Body of pancreas (tissue), 4 donors: ENCODE measurements around the gene CELF3. TPM values are rescaled to one million over a fixed set of nuclear protein-coding genes. Genes with fewer than 3 reads are reported as not detected.
"Not testable (repeated sequence)": the region's sequence is repeated elsewhere in the genome, so short reads cannot be mapped to it uniquely, and the experiment has no call there.

Source experiments
- ATAC-seq: fragments of 150-250 bp; one replicate; pipeline ENCODE4 v1.9.1; 2016
- DNase-seq, 4 donors: peaks; one replicate each; pipeline ENCODE4 v3.0.0-alpha.2; 2019
- H3K27ac ChIP-seq, 4 donors: fragments of 200-600 bp; sonication (generic); 1 replicate in 3 of 4; 2 replicates in 1 of 4; pipeline versions ENCODE4 v1.5.1 to v1.6.1; 2016 to 2019; ENCODE audit warnings: mild to moderate bottlenecking in 1 of 4, mixed read lengths in 1 of 4, moderate library complexity in 1 of 4
- H3K27me3 ChIP-seq, 2 donors: fragments of 200-600 bp; sonication (generic); one replicate each; pipeline ENCODE4 v1.6.0; 2016; ENCODE audit warnings: mild to moderate bottlenecking in 1 of 2
- H3K36me3 ChIP-seq, 2 donors: fragments of 200-600 bp; sonication (generic); replicated peaks in 1 of 2; 2 replicates each; pipeline ENCODE4 v1.5.1; 2016; ENCODE audit warnings: low read depth in 2 of 2; ENCODE audit not compliant: insufficient read depth in 1 of 2
- H3K4me1 ChIP-seq: fragments of 200-600 bp; sonication (generic); one replicate; pipeline ENCODE4 v1.6.0; 2016
- H3K4me3 ChIP-seq, 2 donors: fragments of 200-600 bp; sonication (generic); 1 replicate in 1 of 2; 2 replicates in 1 of 2; pipeline ENCODE4 v1.5.1; 2016 to 2019
- H3K9me3 ChIP-seq, 3 donors: fragments of 200-600 bp; sonication (generic); 1 replicate in 2 of 3; 2 replicates in 1 of 3; pipeline ENCODE4 v1.5.1; 2016
- CTCF ChIP-seq, 7 experiments: fragments of 450-650 bp in 4 of 7; fragments of 200-600 bp in 3 of 7; sonication (generic) in 3 of 7; IDR thresholded peaks; one replicate each; pipeline ENCODE4 v1.5.1; 2016 to 2019; ENCODE audit warnings: antibody characterized with exemption in 7 of 7
- POLR2A ChIP-seq, 3 donors: fragments of 450-650 bp; IDR thresholded peaks; one replicate each; pipeline ENCODE4 v1.6.1; 2016; ENCODE audit warnings: antibody characterized with exemption in 3 of 3, mild to moderate bottlenecking in 2 of 3
- WGBS, 2 donors: methylation state at CpG; one replicate each; pipeline ENCODE4 v1.1.5; 2017; 5-methylcytosine and 5-hydroxymethylcytosine counted together
- intact Hi-C: fragments of 100-400 bp; cut with DNase I; formaldehyde crosslinking; loops from one replicate; pipeline ENCODE4 v1.15.1; 2023
- total RNA-seq, 2 donors: library from RNA; depleted of rRNA; stranded (reverse); fragments of >200 nt; gene quantifications; one replicate each; pipeline ENCODE4 v1.1.0, GENCODE V29; 2016

Gene CELF3
- total RNA-seq, 2 donors from 2014 or later = 1.6 to 48.1 TPM

- intact Hi-C loops = loop anchor here (10.0 kb wide), 2 partner anchors 143 to 293 kb away; no protein-coding TSS in a partner anchor
- no peak for DNase-seq
- no peak for ATAC-seq
Measured at GRCh38 chr1:151737479-151737878, 20.9 kb upstream of the CELF3 start.

GRCh38 chr1:151737026-151737425 lies 20.4 kb upstream of the CELF3 start:
- WGBS, 2 donors = 73 to 90% methylated on average over 2 of the region's 2 CpGs
- no peaks in the 10 kb centered on the region for H3K9me3 ChIP-seq
- H3K27ac ChIP-seq = no peak overlapping the region
- H3K4me1 ChIP-seq = peaks cover 13% of the 10 kb centered on the region
- TF ChIP-seq CTCF (IDR thresholded peaks at IDR 0.05) (no peak), POLR2A (IDR thresholded peaks at IDR 0.05) (no peak)
- no peak for DNase-seq
- H3K4me3 ChIP-seq = no peak overlapping the region
- no peak for ATAC-seq
- intact Hi-C loops = loop anchor here (10.0 kb wide), 2 partner anchors 142 to 292 kb away; no protein-coding TSS in a partner anchor
- no peaks in the 10 kb centered on the region for H3K27me3 ChIP-seq
- H3K36me3 ChIP-seq = no peaks in the 10 kb centered on the region

More at GRCh38 chr1:151737479-151737878, 20.9 kb upstream of the CELF3 start:
- peaks cover 13% of the 10 kb centered on the region for H3K4me1 ChIP-seq
- H3K9me3 ChIP-seq = no peaks in the 10 kb centered on the region
- no peak overlapping the region for H3K27ac ChIP-seq
- TF ChIP-seq POLR2A (IDR thresholded peaks at IDR 0.05) (no peak), CTCF (IDR thresholded peaks at IDR 0.05) (no peak)
- no peak overlapping the region for H3K4me3 ChIP-seq
- no peaks in the 10 kb centered on the region for H3K36me3 ChIP-seq
- H3K27me3 ChIP-seq = no peaks in the 10 kb centered on the region

- ATAC-seq, H3K9me3 ChIP-seq, H3K27me3 ChIP-seq, H3K4me1 ChIP-seq, H3K4me3 ChIP-seq, DNase-seq, H3K27ac ChIP-seq, H3K36me3 ChIP-seq: not testable (repeated sequence)
- intact Hi-C loops = loop anchor here (10.0 kb wide), 2 partner anchors 139 to 289 kb away; no protein-coding TSS in a partner anchor
- 83 to 84% methylated on average over 9 of the region's 9 CpGs for WGBS, 2 donors
Measured at GRCh38 chr1:151733995-151734394, 17.4 kb upstream of the CELF3 start.

- ATAC-seq (no peak), DNase-seq (no peak)
- WGBS, 2 donors = 53 to 64% methylated on average over 3 of the region's 3 CpGs
- Histone ChIP-seq H3K9me3 (no peaks in the 10 kb centered on the region), H3K4me1 (peaks cover 10% of the 10 kb centered on the region), H3K27me3 (no peaks in the 10 kb centered on the region), H3K36me3 (no peaks in the 10 kb centered on the region), H3K4me3 (no peak overlapping the region), H3K27ac (no peak overlapping the region)
- intact Hi-C loops = loop anchor here (10.0 kb wide), 2 partner anchors 138 to 288 kb away; no protein-coding TSS in a partner anchor
- TF ChIP-seq CTCF (IDR thresholded peaks at IDR 0.05) = no peak
- no peak for TF ChIP-seq POLR2A (IDR thresholded peaks at IDR 0.05)
Measured at GRCh38 chr1:151733126-151733525, 16.5 kb upstream of the CELF3 start.

GRCh38 chr1:151729966-151730291 lies 13.3 kb upstream of the CELF3 start:
- DNase-seq (no peak), ATAC-seq (no peak)
- Histone ChIP-seq H3K27me3 (no peaks in the 10 kb centered on the region), H3K27ac (peak overlapping the region; percentile 32 to 83 (median 72)), H3K4me1 (peaks cover 8% of the 10 kb centered on the region), H3K36me3 (no peaks in the 10 kb centered on the region), H3K4me3 (no peak overlapping the region), H3K9me3 (no peaks in the 10 kb centered on the region)
- intact Hi-C loops = loop anchor here (10.0 kb wide), 2 partner anchors 135 to 285 kb away; no protein-coding TSS in a partner anchor
- TF ChIP-seq CTCF (IDR thresholded peaks at IDR 0.05) (no peak), POLR2A (IDR thresholded peaks at IDR 0.05) (no peak)
- 59 to 76% methylated on average over 4 of the region's 4 CpGs for WGBS, 2 donors
